Bronchial epithelial cell (primary cell): ENCODE measurements around the gene ADAT1. TPM values are rescaled to one million over a fixed set of nuclear protein-coding genes. Genes with fewer than 3 reads are reported as not detected.

Source experiments
- DNase-seq: peaks from one replicate; pipeline ENCODE4 v3.0.0-alpha.2; 2010; ENCODE audit warnings: low read depth
- FAIRE-seq: peaks from 2 replicates; lab custom pipeline; 2011; peaks lifted over from hg19 to GRCh38; lab: Jason Lieb, UNC
- H3K27me3 ChIP-seq: 2 replicates; pipeline ENCODE4 v1.5.1; 2011; ENCODE audit warnings: low read length; ENCODE audit not compliant: control insufficient read depth, insufficient read depth
- H3K36me3 ChIP-seq: 2 replicates; pipeline ENCODE4 v1.5.1; 2011; ENCODE audit warnings: low read length; ENCODE audit not compliant: control insufficient read depth, insufficient read depth
- H3K4me3 ChIP-seq: 2 replicates; pipeline ENCODE4 v1.5.1; 2011; ENCODE audit warnings: mild to moderate bottlenecking, low read depth, low read length, control low read depth
- CTCF ChIP-seq: IDR thresholded peaks from 2 replicates; pipeline ENCODE4 v1.5.1; 2011; ENCODE audit warnings: mild to moderate bottlenecking, moderate library complexity, low read length, control low read depth, inconsistent platforms; ENCODE audit not compliant: insufficient read depth, severe bottlenecking
- total RNA-seq: library from RNA; depleted of rRNA; stranded (reverse); fragments of >200 nt; gene quantifications from 2 replicates; pipeline ENCODE4 v1.2.1, GENCODE V29; 2014

The ADAT1 gene
- total RNA-seq, 1 donor from 2014 or later, result 67.9 TPM

DNA sequence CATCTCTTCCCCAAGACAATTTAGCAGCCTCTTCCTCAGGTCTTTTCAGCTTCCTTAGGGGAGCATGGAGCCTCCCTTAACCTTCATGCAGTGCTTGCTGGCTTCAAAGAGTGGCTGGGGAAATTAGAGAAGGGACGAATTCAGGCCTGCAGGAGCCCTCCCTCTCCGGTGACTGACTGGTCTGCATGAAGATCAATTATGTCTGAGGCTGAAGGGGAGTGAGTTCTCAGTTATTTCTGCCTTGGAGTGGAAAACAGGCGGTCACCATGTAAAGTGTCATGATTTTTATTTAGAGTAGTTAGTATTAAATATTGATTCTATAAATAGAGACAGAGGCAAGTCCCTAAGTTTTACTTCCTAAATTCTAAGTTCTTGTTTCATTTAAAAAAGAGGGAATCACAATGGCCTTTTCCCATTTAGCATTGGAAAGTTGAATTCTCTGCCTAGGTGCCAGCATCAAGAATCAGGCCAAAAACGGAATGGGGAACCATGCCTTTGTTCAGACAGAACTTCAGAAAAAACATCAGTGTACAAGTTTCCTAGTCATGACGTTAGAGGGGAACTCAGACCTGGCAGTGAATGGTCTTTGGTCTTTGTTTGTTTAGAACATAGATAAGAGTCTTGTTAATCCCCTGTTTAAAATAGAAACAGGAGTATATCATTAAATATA, 52.5 kb downstream of the ADAT1 start:
- no peak for FAIRE-seq
- Histone ChIP-seq H3K36me3 (peaks cover 15% of the 10 kb centered on the region), H3K4me3 (no peak overlapping the region), H3K27me3 (no peaks in the 10 kb centered on the region)
- DNase-seq, result no peak
- no peak for TF ChIP-seq CTCF

DNA sequence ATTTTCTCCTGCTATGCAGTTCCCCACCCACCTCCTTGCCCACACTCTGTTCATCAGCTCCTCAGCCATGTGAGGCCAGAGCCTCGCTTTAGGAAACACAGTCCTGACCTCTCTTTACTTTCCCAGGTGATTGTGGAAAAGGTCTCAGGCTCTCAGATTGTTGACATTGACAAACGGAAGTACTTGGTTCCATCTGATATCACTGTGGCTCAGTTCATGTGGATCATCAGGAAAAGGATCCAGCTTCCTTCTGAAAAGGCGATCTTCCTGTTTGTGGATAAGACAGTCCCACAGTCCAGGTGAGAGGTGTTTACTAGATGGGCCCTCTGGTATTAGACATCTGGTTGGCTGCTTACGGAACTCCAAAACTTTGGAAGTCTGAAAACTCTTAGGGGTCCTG, 55.2 kb downstream of the ADAT1 start:
- no peak for FAIRE-seq
- Histone ChIP-seq H3K36me3 (peaks cover 12% of the 10 kb centered on the region), H3K4me3 (no peak overlapping the region), H3K27me3 (no peaks in the 10 kb centered on the region)
- DNase-seq, result no peak
- no peak for TF ChIP-seq CTCF

DNA sequence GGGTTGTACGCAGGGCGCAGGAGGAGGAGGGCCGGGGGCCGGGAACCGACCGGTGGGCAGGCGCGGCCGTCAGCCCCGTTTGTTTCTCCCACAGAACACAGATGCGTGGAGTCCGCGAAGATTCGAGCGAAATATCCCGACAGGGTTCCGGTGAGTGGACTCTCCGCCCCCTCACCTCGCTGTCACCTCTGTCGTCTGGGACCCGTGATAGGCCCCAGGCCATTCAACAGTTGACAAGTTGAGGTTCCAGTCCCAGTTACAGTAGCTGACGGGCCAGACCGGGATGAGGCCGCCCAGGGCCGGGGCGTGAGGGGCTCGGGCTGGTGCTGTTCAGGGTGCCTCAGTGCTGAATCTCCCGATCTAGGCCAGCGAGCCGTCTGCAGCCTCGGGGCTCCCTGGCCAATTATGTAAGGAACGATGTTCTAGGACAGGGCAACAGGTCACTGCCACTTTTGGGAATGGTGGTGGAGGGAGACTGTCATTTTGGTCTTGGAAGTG, 56.3 kb downstream of the ADAT1 start:
- Histone ChIP-seq H3K36me3 (peaks cover 6% of the 10 kb centered on the region), H3K27me3 (no peaks in the 10 kb centered on the region), H3K4me3 (peak overlapping the region; percentile 84)
- DNase-seq (no peak), FAIRE-seq (no peak)
- no peak for TF ChIP-seq CTCF

DNA sequence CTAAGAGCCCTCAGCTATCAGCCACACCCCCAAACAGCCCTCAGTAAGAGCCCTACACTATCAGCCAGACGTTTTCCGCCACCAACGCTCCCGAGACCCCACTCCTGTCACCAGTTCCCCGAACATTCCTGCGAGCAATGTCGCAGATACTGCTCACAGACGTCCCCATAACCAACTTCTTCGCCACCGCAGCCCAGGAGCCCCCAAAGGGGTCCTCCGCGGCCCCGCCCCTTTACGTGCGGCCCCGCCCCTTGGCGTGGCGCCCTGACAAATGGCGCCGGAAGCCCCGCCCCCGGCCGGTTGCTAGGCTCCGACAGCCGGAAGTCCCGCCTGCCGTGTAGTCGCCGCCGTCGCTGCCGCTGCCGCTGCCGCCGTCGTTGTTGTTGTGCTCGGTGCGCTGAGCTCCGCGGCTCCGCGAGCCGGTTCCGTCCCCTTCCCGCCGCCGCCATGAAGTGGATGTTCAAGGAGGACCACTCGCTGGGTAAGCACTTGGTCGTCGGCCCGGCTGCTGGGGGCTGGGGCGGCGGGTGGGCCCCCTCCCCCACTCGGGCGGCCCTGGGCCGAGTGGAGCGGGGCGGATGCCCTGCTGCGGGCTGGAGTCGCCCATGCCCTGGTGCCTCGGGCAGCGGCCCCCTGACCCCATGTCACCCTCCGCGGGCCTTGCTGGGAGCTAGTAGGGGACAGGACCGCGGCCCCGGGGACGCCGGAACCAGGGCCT, 56.9 kb downstream of the ADAT1 start, which contains the start of gene GABARAPL2:
TSS of gene GABARAPL2 (plus strand) at position 340 of the 718 bp plus-strand sequence. CDS start at position 448, 108 bp downstream.
- TF ChIP-seq CTCF, result no peak
- H3K27me3 ChIP-seq, result no peaks in the 10 kb centered on the region
- H3K36me3 ChIP-seq, result peaks cover 6% of the 10 kb centered on the region
- no peak for FAIRE-seq
- DNase-seq, result peak; percentile 61
- H3K4me3 ChIP-seq, result peak within 1 kb of the TSS; percentile 84

DNA sequence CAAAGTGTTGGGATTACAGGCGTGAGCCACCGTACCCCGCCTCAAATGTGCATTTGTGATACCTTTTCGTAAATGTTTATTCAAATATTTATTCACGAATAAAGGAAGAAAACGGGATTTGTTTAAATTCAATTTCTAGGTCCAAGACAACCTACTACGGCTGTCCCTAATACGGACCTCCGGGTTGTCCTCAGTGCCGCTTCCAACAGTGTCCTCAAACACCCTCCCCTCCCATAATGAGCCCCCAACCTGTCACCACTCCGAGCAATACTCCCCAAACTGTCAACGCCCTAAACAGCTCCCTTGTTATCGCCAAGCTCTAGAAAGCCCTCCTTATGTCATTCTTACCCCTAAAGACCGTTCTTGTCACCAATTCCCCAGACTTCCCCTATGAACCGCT, 57.4 kb downstream of the ADAT1 start:
- peaks cover 6% of the 10 kb centered on the region for H3K36me3 ChIP-seq
- DNase-seq, result no peak
- FAIRE-seq, result no peak
- TF ChIP-seq CTCF, result no peak
- H3K4me3 ChIP-seq, result peak overlapping the region; percentile 84
- no peaks in the 10 kb centered on the region for H3K27me3 ChIP-seq
